Measurements from ENCODE around the gene MED13L. TPM values are rescaled to one million over a fixed set of nuclear protein-coding genes. Genes with fewer than 3 reads are reported as not detected.

Gene MED13L
- total and polyA plus RNA-seq, 2 donors (not counting 1 experiment from before 2014, with no cell fraction given): 56.5 to 97.3 TPM

DNA sequence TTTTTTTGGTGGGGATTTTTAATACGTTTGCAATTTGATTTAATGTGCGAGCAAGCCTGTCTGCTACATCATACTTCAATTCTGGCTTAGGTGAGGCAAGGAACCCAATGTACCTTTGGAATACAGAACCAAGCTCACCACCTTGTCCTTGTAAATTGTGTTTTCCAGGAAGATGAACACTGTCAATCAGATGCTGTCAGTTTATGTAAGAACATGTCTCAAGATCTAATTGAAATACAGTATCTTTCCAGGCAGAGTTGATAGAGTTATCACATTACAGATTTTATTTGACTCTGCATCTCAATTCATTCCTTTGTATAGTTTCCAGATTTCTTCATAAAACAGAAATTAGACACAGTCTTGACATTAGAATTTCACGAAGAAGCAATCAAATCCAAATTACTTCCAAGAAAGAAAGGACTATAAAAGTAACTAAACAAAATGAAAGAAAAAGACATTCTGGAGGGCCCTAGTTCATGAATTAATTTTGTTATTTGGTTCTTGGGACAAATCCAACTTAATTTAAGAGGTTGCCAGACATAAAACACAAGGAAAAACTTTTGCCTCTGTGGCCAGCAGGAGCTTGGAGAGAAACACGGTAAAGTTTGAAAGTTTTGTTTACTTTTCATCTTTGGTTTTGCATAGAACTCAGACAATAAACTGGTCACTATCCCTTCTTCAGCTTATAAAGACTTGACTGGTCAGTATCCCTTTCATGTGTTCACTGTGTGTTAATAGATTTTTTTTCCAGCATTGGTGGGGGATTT, 16.4 kb upstream of the MED13L start:
- DNase-seq (ENCODE audit: low read depth in 2 of 2): no peak
- Histone ChIP-seq H3K27ac (ENCODE audit: insufficient read depth, low read length) (no peak overlapping the region), H3K4me1 (ENCODE audit: control insufficient read depth, extremely low read depth, insufficient read depth, low read length) (no peaks in the 10 kb centered on the region), H3K36me3 (ENCODE audit: control insufficient read depth, insufficient read depth, low read length) (no peaks in the 10 kb centered on the region), H3K79me2 (ENCODE audit: control insufficient read depth, insufficient read depth, low read length) (no peaks in the 10 kb centered on the region), H4K20me1 (ENCODE audit: control insufficient read depth, extremely low read depth, insufficient read depth, low read length) (no peaks in the 10 kb centered on the region), H3K4me2 (ENCODE audit: extremely low read depth, insufficient read depth, low read length) (no peak overlapping the region), H3K9ac (ENCODE audit: insufficient read depth, low read length) (no peak overlapping the region), H2AFZ (ENCODE audit: low read length) (no peak overlapping the region), H3K9me3 (ENCODE audit: control insufficient read depth, insufficient read depth, low read depth, low read length) (no peaks in the 10 kb centered on the region), H3K27me3 (ENCODE audit: control insufficient read depth, insufficient read depth, low read length) (no peaks in the 10 kb centered on the region), H3K4me3 (replicated peaks in 1 of 4; ENCODE audit: control extremely low read depth in 1 of 4, insufficient read depth in 1 of 4, low read depth in 3 of 4, low read length in 4 of 4) (no peak overlapping the region)
- TF ChIP-seq CTCF (conservative IDR thresholded peaks at IDR 0.05 in 1 of 2, IDR thresholded peaks at IDR 0.05 in 1 of 2; ENCODE audit: low read depth in 1 of 2, low read length in 2 of 2) (no peak), EZH2 (IDR thresholded peaks at IDR 0.05; ENCODE audit: low read length, missing control alignments) (no peak)

DNA sequence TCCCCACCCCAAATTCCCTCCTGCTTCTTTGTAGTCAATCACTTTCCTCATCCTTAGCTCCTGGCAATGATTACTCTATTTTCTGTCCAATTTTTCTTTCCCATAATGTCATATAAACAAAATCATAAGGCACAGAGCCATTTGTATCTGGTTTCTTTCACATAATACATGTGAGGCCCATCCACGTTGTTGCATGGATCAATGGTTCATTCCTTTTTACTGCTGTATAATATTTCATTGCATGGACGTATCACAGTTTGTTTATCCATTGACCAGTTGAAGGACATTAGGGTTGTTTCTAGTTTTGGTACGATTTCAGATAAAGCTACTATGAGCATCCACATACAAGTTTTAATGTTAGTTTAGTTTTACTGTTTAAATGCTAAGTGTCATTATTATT, 13.7 kb upstream of the MED13L start:
- Histone ChIP-seq H3K4me3 (replicated peaks in 1 of 4; ENCODE audit: control extremely low read depth in 1 of 4, insufficient read depth in 1 of 4, low read depth in 3 of 4, low read length in 4 of 4) (no peak overlapping the region), H3K36me3 (ENCODE audit: control insufficient read depth, insufficient read depth, low read length) (no peaks in the 10 kb centered on the region), H3K9ac (ENCODE audit: insufficient read depth, low read length) (no peak overlapping the region), H3K27ac (ENCODE audit: insufficient read depth, low read length) (no peak overlapping the region), H4K20me1 (ENCODE audit: control insufficient read depth, extremely low read depth, insufficient read depth, low read length) (no peaks in the 10 kb centered on the region), H3K27me3 (ENCODE audit: control insufficient read depth, insufficient read depth, low read length) (no peaks in the 10 kb centered on the region), H3K79me2 (ENCODE audit: control insufficient read depth, insufficient read depth, low read length) (no peaks in the 10 kb centered on the region), H2AFZ (ENCODE audit: low read length) (no peak overlapping the region), H3K4me1 (ENCODE audit: control insufficient read depth, extremely low read depth, insufficient read depth, low read length) (no peaks in the 10 kb centered on the region), H3K9me3 (ENCODE audit: control insufficient read depth, insufficient read depth, low read depth, low read length) (no peaks in the 10 kb centered on the region), H3K4me2 (ENCODE audit: extremely low read depth, insufficient read depth, low read length) (no peak overlapping the region)
- TF ChIP-seq EZH2 (IDR thresholded peaks at IDR 0.05; ENCODE audit: low read length, missing control alignments) (no peak), CTCF (conservative IDR thresholded peaks at IDR 0.05 in 1 of 2, IDR thresholded peaks at IDR 0.05 in 1 of 2; ENCODE audit: low read depth in 1 of 2, low read length in 2 of 2) (no peak)
- no peak for DNase-seq (ENCODE audit: low read depth in 2 of 2)

GRCh38 chr12:116288735-116289134, 11.2 kb upstream of the MED13L start:
- TF ChIP-seq EZH2 (IDR thresholded peaks at IDR 0.05; ENCODE audit: low read length, missing control alignments) (no peak), CTCF (conservative IDR thresholded peaks at IDR 0.05 in 1 of 2, IDR thresholded peaks at IDR 0.05 in 1 of 2; ENCODE audit: low read depth in 1 of 2, low read length in 2 of 2) (no peak)
- H3K27ac ChIP-seq (ENCODE audit: insufficient read depth, low read length): no peak overlapping the region
- no peaks in the 10 kb centered on the region for H3K79me2 ChIP-seq (ENCODE audit: control insufficient read depth, insufficient read depth, low read length)
- H4K20me1 ChIP-seq (ENCODE audit: control insufficient read depth, extremely low read depth, insufficient read depth, low read length): no peaks in the 10 kb centered on the region
- DNase-seq (ENCODE audit: low read depth in 2 of 2): no peak
- no peak overlapping the region for H3K4me3 ChIP-seq (replicated peaks in 1 of 4; ENCODE audit: control extremely low read depth in 1 of 4, insufficient read depth in 1 of 4, low read depth in 3 of 4, low read length in 4 of 4)
- H3K9ac ChIP-seq (ENCODE audit: insufficient read depth, low read length): no peak overlapping the region
- H3K4me2 ChIP-seq (ENCODE audit: extremely low read depth, insufficient read depth, low read length): no peak overlapping the region
- H3K4me1 ChIP-seq (ENCODE audit: control insufficient read depth, extremely low read depth, insufficient read depth, low read length): no peaks in the 10 kb centered on the region
- H3K27me3 ChIP-seq (ENCODE audit: control insufficient read depth, insufficient read depth, low read length): no peaks in the 10 kb centered on the region
- no peak overlapping the region for H2AFZ ChIP-seq (ENCODE audit: low read length)
- no peaks in the 10 kb centered on the region for H3K9me3 ChIP-seq (ENCODE audit: control insufficient read depth, insufficient read depth, low read depth, low read length)
- H3K36me3 ChIP-seq (ENCODE audit: control insufficient read depth, insufficient read depth, low read length): no peaks in the 10 kb centered on the region
